ENCODE results near the gene TRIM29.

GRCh38 chr11:120115272-120116000, 22.5 kb downstream of the TRIM29 start:
- TF ChIP-seq RARB (CRISPR knock-in tag; IDR thresholded peaks at IDR 0.05) (no peak), ZFP30 (CRISPR knock-in tag; IDR thresholded peaks at IDR 0.05) (no peak), ZNF8 (CRISPR knock-in tag; IDR thresholded peaks at IDR 0.05) (no peak), TSHZ2 (CRISPR knock-in tag; IDR thresholded peaks at IDR 0.05) (no peak), BACH2 (CRISPR knock-in tag; IDR thresholded peaks at IDR 0.05; ENCODE audit: borderline replicate concordance) (no peak), ISL1 (CRISPR knock-in tag; IDR thresholded peaks at IDR 0.05) (no peak), ARNTL (CRISPR knock-in tag; IDR thresholded peaks at IDR 0.05; ENCODE audit: borderline replicate concordance, low read depth) (no peak)

Measured in SK-N-SH treated with all-trans-retinoic acid at 6 μM for 48 hours (cell line).